LNCaP clone FGC (cell line): ENCODE measurements around the gene LDAF1.
"Not testable (repeated sequence)": the region's sequence is repeated elsewhere in the genome, so short reads cannot be mapped to it uniquely, and the experiment has no call there.

Experiments
- DNase-seq: peaks from one replicate; pipeline ENCODE4 v3.0.0-alpha.2; 2011; ENCODE audit warnings: low read depth
- H3K4me3 ChIP-seq: 2 replicates; pipeline ENCODE4 v1.5.1; 2011; ENCODE audit warnings: mild to moderate bottlenecking, low read depth, low read length, control low read depth
- TF ChIP-seq, protein P1 (sequence below): IDR thresholded peaks from 2 replicates; pipeline ENCODE4 v1.5.1; 2012; ENCODE audit warnings: mild to moderate bottlenecking; ENCODE audit not compliant: control insufficient read depth, insufficient read depth; ENCODE audit errors: extremely low read depth

LDAF1 gene

DNA sequence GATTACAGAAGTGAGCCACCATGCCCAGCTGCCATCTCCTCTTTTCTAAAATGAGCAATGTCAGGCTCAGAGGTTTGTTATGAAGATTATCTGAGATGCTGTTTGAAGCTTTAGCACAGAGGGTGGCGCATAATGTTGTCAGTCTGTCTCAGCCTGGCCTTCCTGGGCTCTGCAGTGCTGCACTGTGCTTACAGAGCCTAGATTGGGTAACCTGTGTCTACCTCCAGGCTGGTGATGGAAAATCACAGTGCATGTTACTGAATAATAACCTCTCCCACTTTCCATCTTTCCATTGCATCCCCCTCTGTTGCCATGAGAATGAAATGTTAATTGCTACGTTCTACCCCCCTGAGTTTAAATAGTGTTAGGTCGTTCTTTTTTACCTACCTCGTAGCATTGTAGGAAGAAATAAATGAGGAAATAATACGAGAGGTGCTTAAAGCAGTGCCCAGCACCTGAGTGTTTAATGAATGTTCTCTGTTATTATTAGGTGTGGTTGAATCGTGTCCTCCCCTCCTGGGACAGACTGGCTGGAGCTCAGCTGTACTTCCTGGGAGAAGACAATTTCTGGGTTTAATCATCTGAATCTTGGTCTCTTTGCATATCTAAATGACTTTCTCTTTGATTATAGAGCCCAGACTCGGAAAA, 6.2 kb downstream of the LDAF1 start:
- H3K4me3 ChIP-seq: no peak overlapping the region
- TF ChIP-seq, protein P1, sequence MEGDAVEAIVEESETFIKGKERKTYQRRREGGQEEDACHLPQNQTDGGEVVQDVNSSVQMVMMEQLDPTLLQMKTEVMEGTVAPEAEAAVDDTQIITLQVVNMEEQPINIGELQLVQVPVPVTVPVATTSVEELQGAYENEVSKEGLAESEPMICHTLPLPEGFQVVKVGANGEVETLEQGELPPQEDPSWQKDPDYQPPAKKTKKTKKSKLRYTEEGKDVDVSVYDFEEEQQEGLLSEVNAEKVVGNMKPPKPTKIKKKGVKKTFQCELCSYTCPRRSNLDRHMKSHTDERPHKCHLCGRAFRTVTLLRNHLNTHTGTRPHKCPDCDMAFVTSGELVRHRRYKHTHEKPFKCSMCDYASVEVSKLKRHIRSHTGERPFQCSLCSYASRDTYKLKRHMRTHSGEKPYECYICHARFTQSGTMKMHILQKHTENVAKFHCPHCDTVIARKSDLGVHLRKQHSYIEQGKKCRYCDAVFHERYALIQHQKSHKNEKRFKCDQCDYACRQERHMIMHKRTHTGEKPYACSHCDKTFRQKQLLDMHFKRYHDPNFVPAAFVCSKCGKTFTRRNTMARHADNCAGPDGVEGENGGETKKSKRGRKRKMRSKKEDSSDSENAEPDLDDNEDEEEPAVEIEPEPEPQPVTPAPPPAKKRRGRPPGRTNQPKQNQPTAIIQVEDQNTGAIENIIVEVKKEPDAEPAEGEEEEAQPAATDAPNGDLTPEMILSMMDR: no peak
- DNase-seq: no peak

DNA sequence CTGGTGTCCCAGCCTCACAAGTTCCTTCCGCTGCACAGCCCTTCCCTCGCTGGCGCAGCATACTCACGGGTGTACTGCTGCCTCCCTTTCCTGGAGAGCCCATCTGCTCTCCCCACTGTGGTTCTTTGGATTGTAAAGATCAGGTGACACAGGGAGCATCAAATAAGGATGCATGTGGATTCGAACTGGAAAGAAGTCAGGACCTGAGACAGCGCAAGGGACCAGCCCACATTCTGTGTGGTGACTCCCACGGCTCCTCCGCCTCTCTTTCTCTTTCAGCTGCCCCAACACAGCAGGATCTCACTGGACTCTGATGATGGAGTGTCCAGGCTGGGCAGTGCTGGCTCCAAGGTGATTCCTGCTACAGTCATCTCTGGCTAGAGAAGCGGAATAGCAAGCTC, 8.1 kb downstream of the LDAF1 start:
- DNase-seq: no peak
- TF ChIP-seq, protein P1: no peak
- no peak overlapping the region for H3K4me3 ChIP-seq

DNA sequence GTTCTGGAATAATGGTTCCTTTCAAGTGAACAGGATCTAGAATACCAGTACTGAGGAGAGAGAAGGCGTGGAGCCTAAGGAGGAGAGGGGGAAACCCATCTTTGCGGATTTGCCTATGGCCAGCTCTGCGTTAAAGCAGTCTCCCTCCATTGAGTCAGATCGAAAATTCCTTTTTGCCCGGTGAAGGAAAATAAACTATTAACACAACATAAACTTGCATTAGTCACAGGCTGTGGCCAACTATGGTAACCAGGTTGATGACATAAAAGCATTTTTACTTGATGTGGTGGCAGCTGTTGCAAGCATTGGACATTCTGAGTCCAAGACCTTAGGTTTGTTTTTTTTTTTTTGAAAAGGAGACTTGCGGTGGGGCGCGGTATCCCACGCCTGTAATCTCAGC, 8.9 kb downstream of the LDAF1 start:
- TF ChIP-seq, protein P1: no peak
- no peak overlapping the region for H3K4me3 ChIP-seq
- no peak for DNase-seq

DNA sequence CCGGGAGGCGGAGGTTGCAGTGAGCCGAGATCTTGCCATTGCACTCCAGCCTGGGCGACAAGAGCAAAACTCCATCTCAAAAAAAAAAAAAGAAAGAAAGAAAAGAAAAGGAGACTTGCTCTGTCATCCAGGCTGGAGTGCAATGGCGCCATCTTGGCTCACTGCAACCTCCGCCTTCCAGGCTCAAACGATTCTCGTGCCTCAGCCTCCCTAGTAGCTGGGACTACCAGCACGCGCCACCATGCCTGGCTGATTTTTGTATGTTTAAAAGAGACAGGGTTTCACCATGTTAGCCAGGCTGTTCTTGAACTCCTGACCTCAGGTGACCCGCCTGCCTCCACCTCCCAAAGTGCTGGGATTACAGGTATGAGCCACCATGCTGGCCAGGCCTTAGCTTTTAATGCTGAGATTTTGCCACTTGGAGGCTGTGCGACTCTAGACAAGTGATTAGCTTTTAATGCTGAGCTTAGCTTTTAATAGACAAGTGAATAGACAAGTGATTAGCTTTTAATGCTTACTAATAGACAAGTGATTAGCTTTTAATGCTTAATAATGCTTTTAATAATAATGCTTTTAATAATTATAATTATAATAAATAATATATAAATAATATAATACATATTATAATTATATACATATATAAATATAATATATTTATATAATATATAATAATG, 9.6 kb downstream of the LDAF1 start:
- TF ChIP-seq, protein P1: no peak
- H3K4me3 ChIP-seq: no peak overlapping the region
- no peak for DNase-seq

DNA sequence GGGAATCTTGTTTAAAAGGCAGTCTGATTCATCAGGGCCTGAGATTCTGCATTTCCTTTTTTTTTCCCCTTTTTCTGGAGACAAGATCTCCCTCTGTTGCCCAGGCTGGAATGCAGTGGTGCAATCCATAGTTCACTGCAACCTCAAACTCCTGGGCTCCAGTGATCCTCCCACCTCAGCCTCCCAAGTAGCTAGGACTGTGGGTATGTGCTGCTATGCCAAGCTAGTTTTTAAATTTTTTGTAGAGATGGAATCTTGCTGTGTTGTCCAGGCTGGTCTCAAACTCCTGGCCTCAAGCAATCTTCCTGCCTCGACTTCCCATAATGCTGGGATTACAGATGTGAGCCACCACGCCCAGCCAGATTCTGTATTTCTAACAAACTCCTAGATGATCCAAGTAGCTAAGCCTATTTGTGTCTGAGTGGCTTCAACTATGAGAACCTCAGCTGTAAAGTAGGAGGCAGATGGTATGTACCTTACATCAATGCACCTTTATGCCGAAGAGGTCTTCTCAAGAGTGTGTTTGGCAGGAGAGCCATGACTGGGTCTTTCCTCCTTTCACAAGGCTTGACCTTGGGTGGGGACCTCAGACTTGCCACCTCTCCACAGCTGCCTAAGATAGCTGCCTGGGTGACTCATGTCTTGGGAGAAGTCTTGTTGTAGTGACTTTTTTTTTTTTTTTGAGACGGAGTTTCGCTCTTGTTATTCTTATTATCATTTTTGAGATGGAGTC, 10.9 kb downstream of the LDAF1 start:
- TF ChIP-seq, protein P1: no peak
- no peak overlapping the region for H3K4me3 ChIP-seq
- no peak for DNase-seq

DNA sequence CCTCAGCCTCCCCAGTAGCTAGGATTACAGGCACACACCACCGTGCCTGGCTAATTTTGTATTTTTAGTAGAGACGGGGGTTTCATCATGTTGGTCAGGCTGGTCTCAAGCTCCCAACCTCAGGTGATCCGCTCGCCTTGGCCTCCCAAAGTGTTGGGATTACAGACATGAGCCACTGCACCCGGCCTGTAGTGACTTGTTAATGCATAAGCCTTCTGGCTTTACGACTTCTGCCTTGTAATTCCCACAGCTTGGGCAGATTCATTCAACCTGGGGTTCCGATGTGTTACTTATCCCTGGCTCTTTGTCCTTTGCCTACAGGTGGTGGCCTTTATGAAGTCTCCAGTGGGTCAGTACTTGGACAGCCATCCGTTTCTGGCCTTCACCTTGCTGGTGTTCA, 11.6 kb downstream of the LDAF1 start:
- not testable (repeated sequence) for DNase-seq, H3K4me3 ChIP-seq

DNA sequence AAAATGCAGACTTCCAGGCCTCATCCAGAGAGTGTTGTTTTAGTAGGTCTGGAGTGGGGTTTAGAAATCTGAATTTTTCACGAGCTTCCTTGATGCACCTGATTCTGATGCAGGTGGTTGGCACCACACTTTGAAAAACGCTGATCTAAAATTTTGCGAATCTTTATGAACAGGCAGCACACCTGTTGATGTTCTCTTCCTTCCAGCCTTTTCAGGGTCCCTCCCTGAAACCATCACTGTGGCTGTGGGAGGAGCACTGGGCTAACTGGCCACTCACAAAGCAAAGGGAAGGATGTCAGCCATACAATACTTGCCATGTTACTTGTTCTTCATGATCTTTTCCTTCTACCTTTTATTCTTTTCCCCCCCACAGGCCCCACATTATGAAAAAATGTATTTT, 14.2 kb downstream of the LDAF1 start:
- TF ChIP-seq, protein P1: no peak
- no peak for DNase-seq
- H3K4me3 ChIP-seq: no peak overlapping the region
